Measurements from ENCODE around the gene SLC43A1.

SLC43A1 gene

GRCh38 chr11:57527056-57527631 is 11.6 kb upstream of the SLC43A1 start:
- DNase-seq, result peak; percentile 54 to 58

GRCh38 chr11:57523419-57523818 is 7.9 kb upstream of the SLC43A1 start:
- DNase-seq, result no peak

GRCh38 chr11:57521116-57521515 is 5.6 kb upstream of the SLC43A1 start:
- DNase-seq, result no peak

- no peak for DNase-seq
Observed at GRCh38 chr11:57516061-57516443, 550 bp upstream of the SLC43A1 start.

- DNase-seq, result peak; percentile 26 to 28
Observed at GRCh38 chr11:57514538-57515331, 767 bp downstream of the SLC43A1 start.

GRCh38 chr11:57513911-57514537 is 1.5 kb downstream of the SLC43A1 start:
- DNase-seq, result peak in 1 of 2 donors; percentile 33

- DNase-seq, result no peak
Observed at GRCh38 chr11:57513452-57513795, 2.1 kb downstream of the SLC43A1 start.

- DNase-seq, result no peak
Observed at GRCh38 chr11:57512646-57513451, 2.7 kb downstream of the SLC43A1 start.

- DNase-seq, result no peak
Observed at GRCh38 chr11:57511741-57512430, 3.6 kb downstream of the SLC43A1 start.

- no peak for DNase-seq
Observed at GRCh38 chr11:57508341-57509170, 6.9 kb downstream of the SLC43A1 start.

GRCh38 chr11:57506522-57506921 is 9.0 kb downstream of the SLC43A1 start:
- DNase-seq, result no peak

- no peak for DNase-seq
Observed at GRCh38 chr11:57504511-57504910, 11.0 kb downstream of the SLC43A1 start.

GRCh38 chr11:57502870-57503269 is 12.6 kb downstream of the SLC43A1 start:
- DNase-seq, result no peak

GRCh38 chr11:57502376-57502775 is 13.1 kb downstream of the SLC43A1 start:
- no peak for DNase-seq

- no peak for DNase-seq
Observed at GRCh38 chr11:57501953-57502352, 13.5 kb downstream of the SLC43A1 start.

GRCh38 chr11:57500926-57501325 is 14.6 kb downstream of the SLC43A1 start:
- no peak for DNase-seq

GRCh38 chr11:57500515-57500914 is 15.0 kb downstream of the SLC43A1 start:
- no peak for DNase-seq

GRCh38 chr11:57499983-57500461 is 15.5 kb downstream of the SLC43A1 start:
- DNase-seq, result no peak

- peak; percentile 86 for DNase-seq
Observed at GRCh38 chr11:57499413-57499982, 16.0 kb downstream of the SLC43A1 start.

- no peak for DNase-seq
Observed at GRCh38 chr11:57498540-57498939, 17.0 kb downstream of the SLC43A1 start.

All from inflammatory macrophage (primary cell).